Panc1 (cell line): ENCODE results near the gene MED12. TPM values are rescaled to one million over a fixed set of nuclear protein-coding genes. Genes with fewer than 3 reads are reported as not detected.
A peak's percentile ranks its signal among the peaks of the same experiment; 100 is the strongest.

Source experiments
- ATAC-seq: fragments of 200-7000 bp; cut with Tn5 transposase; 2 replicates; pipeline ENCODE4 v1.9.1; 2020; ENCODE audit warnings: mild to moderate bottlenecking, moderate library complexity
- BruUV-seq: library from RNA; stranded (reverse); fragments of 400-500 nt; replicated peaks from 2 replicates; lab custom pipeline; 2021; lab: Mats Ljungman, UMichigan
- CTCF ChIA-PET: fragments of 300-600 bp; sonication (Branson Sonifier 250); formaldehyde crosslinking; loops from one replicate; lab custom pipeline; 2022; ENCODE audit warnings: antibody characterized with exemption; lab: Charles Lee
- POLR2A ChIA-PET: fragments of 300-600 bp; sonication (Branson Sonifier 250); formaldehyde crosslinking; loops from one replicate; lab custom pipeline; 2022; ENCODE audit warnings: antibody characterized with exemption; lab: Charles Lee
- DNase-seq: peaks from one replicate; pipeline ENCODE4 v3.0.0-alpha.2; 2010; ENCODE audit warnings: low read depth, low spot score
- H3K27ac ChIP-seq: 2 replicates; pipeline ENCODE4 v1.5.1; 2011; ENCODE audit warnings: mild to moderate bottlenecking, low read length, inconsistent platforms
- H3K27me3 ChIP-seq: fragments of 200-500 bp; sonication (Bioruptor generic); 2 replicates; pipeline ENCODE4 v1.6.0; 2014; ENCODE audit warnings: low read length, inconsistent platforms; ENCODE audit not compliant: control insufficient read depth, insufficient read depth
- H3K36me3 ChIP-seq: fragments of 200-500 bp; sonication (Bioruptor generic); 2 replicates; pipeline ENCODE4 v1.5.1; 2014; ENCODE audit warnings: inconsistent platforms, mild to moderate bottlenecking, low read length, moderate library complexity; ENCODE audit not compliant: control insufficient read depth, insufficient read depth
- H3K4me1 ChIP-seq: 2 replicates; pipeline ENCODE4 v1.5.1; 2011; ENCODE audit warnings: inconsistent platforms, mild to moderate bottlenecking, low read length, moderate library complexity; ENCODE audit not compliant: control insufficient read depth, insufficient read depth
- H3K4me3 ChIP-seq, 2 experiments: 2 replicates each; pipeline ENCODE4 v1.5.1; 2011 to 2012; ENCODE audit warnings: low read depth in 2 of 2, low read length in 2 of 2, mild to moderate bottlenecking in 2 of 2, inconsistent platforms in 1 of 2, moderate library complexity in 1 of 2
- H3K9me3 ChIP-seq: fragments of 200-500 bp; sonication (Bioruptor generic); 2 replicates; pipeline ENCODE4 v1.5.1; 2014; ENCODE audit warnings: low read depth, mild to moderate bottlenecking, inconsistent platforms, low read length, moderate library complexity; ENCODE audit not compliant: control insufficient read depth, insufficient read depth
- POLR2AphosphoS5 ChIP-seq: IDR thresholded peaks from 2 replicates; pipeline ENCODE4 v1.6.1; 2012; ENCODE audit warnings: mild to moderate bottlenecking, low read depth, low read length, moderate library complexity
- SIN3A ChIP-seq: IDR thresholded peaks from 2 replicates; pipeline ENCODE4 v1.6.1; 2012; ENCODE audit warnings: low read depth, mild to moderate bottlenecking, low read length, moderate library complexity, borderline replicate concordance; ENCODE audit not compliant: insufficient read depth
- TCF7L2 ChIP-seq: IDR thresholded peaks from 2 replicates; pipeline ENCODE4 v1.6.1; 2011; ENCODE audit warnings: mild to moderate bottlenecking, low read depth, low read length, inconsistent platforms
- in situ Hi-C: cut with HindIII; loops from 2 replicates; pipeline ENCODE4 v1.10.0; 2016; ENCODE audit warnings: low sequenced_read_pairs, low pct_unique_long_range_greater_than_20kb
- intact Hi-C: fragments of 100-400 bp; cut with micrococcal nuclease; formaldehyde crosslinking; loops from one replicate; pipeline ENCODE4 v1.10.0; 2022; ENCODE audit not compliant: unreplicated experiment
- total RNA-seq: library from RNA; stranded (reverse); gene quantifications from one replicate; pipeline ENCODE4 v1.2.1, GENCODE V29; 2021; ENCODE audit not compliant: unreplicated experiment
- TF ChIP-seq, protein P1 (sequence below): fragments of 450-650 bp; IDR thresholded peaks from 2 replicates; pipeline ENCODE4 v1.5.1; 2017; ENCODE audit warnings: mild to moderate bottlenecking
- TF ChIP-seq, protein P2 (sequence below), 2 experiments: IDR thresholded peaks; 2 replicates each; pipeline ENCODE4 v1.6.1; 2011 to 2012; ENCODE audit warnings: low read depth in 2 of 2, control low read depth in 1 of 2, low read length in 1 of 2, mild to moderate bottlenecking in 1 of 2, moderate library complexity in 1 of 2; ENCODE audit not compliant: insufficient read depth in 1 of 2

Gene MED12
- total RNA-seq, 1 experiment from 2014 or later, result 42.0 TPM

DNA sequence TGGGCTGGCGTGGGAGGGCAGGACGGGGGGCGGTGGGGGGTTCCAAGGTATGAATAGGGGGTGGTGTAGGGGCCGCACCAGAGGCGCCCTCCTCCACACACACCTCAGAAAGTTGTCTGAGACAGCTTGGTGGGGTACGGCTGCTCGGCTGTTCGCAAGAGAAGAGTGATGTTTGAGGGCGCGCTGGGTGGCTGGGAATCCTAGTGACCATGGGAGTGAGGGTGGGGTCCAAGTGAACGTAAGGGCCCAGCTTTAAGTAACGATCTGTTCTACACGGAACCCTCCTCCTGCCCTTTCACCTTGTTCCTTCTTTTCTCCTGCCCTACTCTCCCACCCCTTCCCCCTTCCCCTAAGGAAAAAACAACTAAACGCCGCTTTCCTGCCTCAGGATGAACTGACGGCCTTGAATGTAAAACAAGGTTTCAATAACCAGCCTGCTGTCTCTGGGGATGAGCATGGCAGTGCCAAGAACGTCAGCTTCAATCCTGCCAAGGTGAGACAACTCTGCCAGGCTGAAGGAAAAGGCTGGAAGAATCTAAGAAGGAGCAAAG is 664 bp downstream of the MED12 start:
- in situ Hi-C loops, result no loop called here
- POLR2A ChIA-PET, result no interaction called here
- TF ChIP-seq TCF7L2, result no peak
- no peak for TF ChIP-seq SIN3A
- intact Hi-C loops, result no loop called here
- BruUV-seq, result no TSS peak
- peak; percentile 37; the same call in 1 of the 2 replicates for ATAC-seq
- no peak for DNase-seq
- no peaks in the 10 kb centered on the region for H3K27me3 ChIP-seq
- H3K9me3 ChIP-seq, result no peaks in the 10 kb centered on the region
- CTCF ChIA-PET, result no interaction called here
- peak overlapping the region; percentile 81 for H3K27ac ChIP-seq
- H3K4me3 ChIP-seq, result peak overlapping the region; percentile 75 to 81
- peaks cover 3% of the 10 kb centered on the region for H3K36me3 ChIP-seq
- peaks cover 5% of the 10 kb centered on the region for H3K4me1 ChIP-seq

DNA sequence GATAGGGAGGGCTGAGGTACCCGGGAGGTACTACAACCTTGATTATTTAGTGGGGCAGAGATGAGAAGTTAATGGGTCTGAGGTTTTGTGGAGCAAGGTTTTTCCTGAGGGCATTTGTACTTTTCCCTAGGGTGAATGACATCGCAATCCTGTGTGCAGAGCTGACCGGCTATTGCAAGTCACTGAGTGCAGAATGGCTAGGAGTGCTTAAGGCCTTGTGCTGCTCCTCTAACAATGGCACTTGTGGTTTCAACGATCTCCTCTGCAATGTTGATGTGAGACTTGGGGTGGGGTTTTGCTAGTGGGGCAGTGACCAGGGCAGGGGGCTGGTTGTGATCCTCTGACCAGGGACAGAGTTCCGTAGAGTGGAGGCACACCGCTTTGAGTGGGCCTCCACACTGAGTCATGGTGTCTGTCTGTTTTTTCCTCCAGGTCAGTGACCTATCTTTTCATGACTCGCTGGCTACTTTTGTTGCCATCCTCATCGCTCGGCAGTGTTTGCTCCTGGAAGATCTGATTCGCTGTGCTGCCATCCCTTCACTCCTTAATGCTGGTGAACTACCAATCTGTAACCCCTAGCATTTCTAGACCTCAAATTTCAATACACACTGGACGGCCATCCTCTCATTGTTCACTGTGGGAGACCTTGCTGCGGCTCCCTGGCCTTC is 9.9 kb downstream of the MED12 start:
- no peak overlapping the region for H3K27ac ChIP-seq
- ATAC-seq, result no peak
- intact Hi-C loops, result no loop called here
- no peak overlapping the region for H3K4me3 ChIP-seq
- H3K9me3 ChIP-seq, result no peaks in the 10 kb centered on the region
- no TSS peak for BruUV-seq
- in situ Hi-C loops, result no loop called here
- H3K27me3 ChIP-seq, result no peaks in the 10 kb centered on the region
- H3K4me1 ChIP-seq, result no peaks in the 10 kb centered on the region
- ChIA-PET POLR2A (no interaction called here), CTCF (no interaction called here)
- TF ChIP-seq, protein P1, sequence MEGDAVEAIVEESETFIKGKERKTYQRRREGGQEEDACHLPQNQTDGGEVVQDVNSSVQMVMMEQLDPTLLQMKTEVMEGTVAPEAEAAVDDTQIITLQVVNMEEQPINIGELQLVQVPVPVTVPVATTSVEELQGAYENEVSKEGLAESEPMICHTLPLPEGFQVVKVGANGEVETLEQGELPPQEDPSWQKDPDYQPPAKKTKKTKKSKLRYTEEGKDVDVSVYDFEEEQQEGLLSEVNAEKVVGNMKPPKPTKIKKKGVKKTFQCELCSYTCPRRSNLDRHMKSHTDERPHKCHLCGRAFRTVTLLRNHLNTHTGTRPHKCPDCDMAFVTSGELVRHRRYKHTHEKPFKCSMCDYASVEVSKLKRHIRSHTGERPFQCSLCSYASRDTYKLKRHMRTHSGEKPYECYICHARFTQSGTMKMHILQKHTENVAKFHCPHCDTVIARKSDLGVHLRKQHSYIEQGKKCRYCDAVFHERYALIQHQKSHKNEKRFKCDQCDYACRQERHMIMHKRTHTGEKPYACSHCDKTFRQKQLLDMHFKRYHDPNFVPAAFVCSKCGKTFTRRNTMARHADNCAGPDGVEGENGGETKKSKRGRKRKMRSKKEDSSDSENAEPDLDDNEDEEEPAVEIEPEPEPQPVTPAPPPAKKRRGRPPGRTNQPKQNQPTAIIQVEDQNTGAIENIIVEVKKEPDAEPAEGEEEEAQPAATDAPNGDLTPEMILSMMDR, result no peak
- TF ChIP-seq SIN3A, result no peak
- no peak for TF ChIP-seq POLR2AphosphoS5
- TF ChIP-seq, protein P2, sequence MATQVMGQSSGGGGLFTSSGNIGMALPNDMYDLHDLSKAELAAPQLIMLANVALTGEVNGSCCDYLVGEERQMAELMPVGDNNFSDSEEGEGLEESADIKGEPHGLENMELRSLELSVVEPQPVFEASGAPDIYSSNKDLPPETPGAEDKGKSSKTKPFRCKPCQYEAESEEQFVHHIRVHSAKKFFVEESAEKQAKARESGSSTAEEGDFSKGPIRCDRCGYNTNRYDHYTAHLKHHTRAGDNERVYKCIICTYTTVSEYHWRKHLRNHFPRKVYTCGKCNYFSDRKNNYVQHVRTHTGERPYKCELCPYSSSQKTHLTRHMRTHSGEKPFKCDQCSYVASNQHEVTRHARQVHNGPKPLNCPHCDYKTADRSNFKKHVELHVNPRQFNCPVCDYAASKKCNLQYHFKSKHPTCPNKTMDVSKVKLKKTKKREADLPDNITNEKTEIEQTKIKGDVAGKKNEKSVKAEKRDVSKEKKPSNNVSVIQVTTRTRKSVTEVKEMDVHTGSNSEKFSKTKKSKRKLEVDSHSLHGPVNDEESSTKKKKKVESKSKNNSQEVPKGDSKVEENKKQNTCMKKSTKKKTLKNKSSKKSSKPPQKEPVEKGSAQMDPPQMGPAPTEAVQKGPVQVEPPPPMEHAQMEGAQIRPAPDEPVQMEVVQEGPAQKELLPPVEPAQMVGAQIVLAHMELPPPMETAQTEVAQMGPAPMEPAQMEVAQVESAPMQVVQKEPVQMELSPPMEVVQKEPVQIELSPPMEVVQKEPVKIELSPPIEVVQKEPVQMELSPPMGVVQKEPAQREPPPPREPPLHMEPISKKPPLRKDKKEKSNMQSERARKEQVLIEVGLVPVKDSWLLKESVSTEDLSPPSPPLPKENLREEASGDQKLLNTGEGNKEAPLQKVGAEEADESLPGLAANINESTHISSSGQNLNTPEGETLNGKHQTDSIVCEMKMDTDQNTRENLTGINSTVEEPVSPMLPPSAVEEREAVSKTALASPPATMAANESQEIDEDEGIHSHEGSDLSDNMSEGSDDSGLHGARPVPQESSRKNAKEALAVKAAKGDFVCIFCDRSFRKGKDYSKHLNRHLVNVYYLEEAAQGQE (IDR thresholded peaks at IDR 0.05; ENCODE audit: insufficient read depth in 1 of 2, low read depth in 2 of 2, low read length in 1 of 2), result no peak
- no peak for TF ChIP-seq TCF7L2
- no peak for DNase-seq
- H3K36me3 ChIP-seq, result peaks cover 3% of the 10 kb centered on the region
